H9 (cell line): Measurements from ENCODE around the gene SLCO2A1. TPM values are rescaled to one million over a fixed set of nuclear protein-coding genes. Genes with fewer than 3 reads are reported as not detected.

Experiments
- DNase-seq: peaks from one replicate; pipeline ENCODE4 v3.0.0-alpha.2; 2017
- H2AFZ ChIP-seq: one replicate; pipeline ENCODE4 v1.6.1; 2013; ENCODE audit warnings: mild to moderate bottlenecking, low read length, control low read depth, moderate library complexity
- H2AK5ac ChIP-seq: 2 replicates; pipeline ENCODE4 v1.6.1; 2013; ENCODE audit warnings: low read length, control low read depth, mixed read lengths; ENCODE audit not compliant: insufficient read length
- H2BK120ac ChIP-seq: one replicate; pipeline ENCODE4 v1.6.1; 2013; ENCODE audit warnings: low read depth, mild to moderate bottlenecking, low read length, control low read depth, inconsistent platforms; ENCODE audit not compliant: poor library complexity, severe bottlenecking
- H2BK12ac ChIP-seq: 2 replicates; pipeline ENCODE4 v1.6.1; 2013; ENCODE audit warnings: low read length, control low read depth, mixed read lengths, low read depth; ENCODE audit not compliant: insufficient read length
- H2BK15ac ChIP-seq: 2 replicates; pipeline ENCODE4 v1.6.1; 2013; ENCODE audit warnings: low read depth, low read length, control low read depth
- H2BK20ac ChIP-seq: one replicate; pipeline ENCODE4 v1.6.1; 2013; ENCODE audit warnings: low read depth, mild to moderate bottlenecking, low read length, control low read depth, inconsistent platforms; ENCODE audit not compliant: poor library complexity, severe bottlenecking
- H2BK5ac ChIP-seq: 2 replicates; pipeline ENCODE4 v1.6.1; 2013; ENCODE audit warnings: low read length, control low read depth, mixed read lengths; ENCODE audit not compliant: insufficient read length
- H3K14ac ChIP-seq: 2 replicates; pipeline ENCODE4 v1.6.1; 2013; ENCODE audit warnings: low read length, control low read depth; ENCODE audit not compliant: insufficient read depth
- H3K18ac ChIP-seq: 2 replicates; pipeline ENCODE4 v1.6.1; 2013; ENCODE audit warnings: low read depth, mild to moderate bottlenecking, mixed read lengths, low read length, control low read depth; ENCODE audit not compliant: insufficient read length
- H3K23ac ChIP-seq: 2 replicates; pipeline ENCODE4 v1.6.1; 2013; ENCODE audit warnings: low read length, control low read depth, mixed read lengths, low read depth; ENCODE audit not compliant: insufficient read length
- H3K23me2 ChIP-seq: 2 replicates; pipeline ENCODE4 v1.6.1; 2013; ENCODE audit warnings: low read depth, mild to moderate bottlenecking, mixed read lengths, low read length, control low read depth; ENCODE audit not compliant: insufficient read length, poor library complexity, severe bottlenecking
- H3K27ac ChIP-seq: 2 replicates; pipeline ENCODE4 v1.5.1; 2013; ENCODE audit warnings: low read length, control low read depth, mixed read lengths, low read depth; ENCODE audit not compliant: insufficient read length
- H3K27me3 ChIP-seq: 2 replicates; pipeline ENCODE4 v1.6.1; 2013; ENCODE audit warnings: low read length, control low read depth, inconsistent platforms; ENCODE audit not compliant: insufficient read depth
- H3K4ac ChIP-seq: 2 replicates; pipeline ENCODE4 v1.6.1; 2013; ENCODE audit warnings: low read depth, mild to moderate bottlenecking, control low read depth, inconsistent platforms, low read length, moderate library complexity
- H3K4me1 ChIP-seq: 2 replicates; pipeline ENCODE4 v1.6.1; 2013; ENCODE audit warnings: low read length, control low read depth, inconsistent platforms; ENCODE audit not compliant: insufficient read depth
- H3K4me2 ChIP-seq: 2 replicates; pipeline ENCODE4 v1.6.1; 2013; ENCODE audit warnings: low read length, control low read depth, mixed read lengths; ENCODE audit not compliant: insufficient read length, insufficient read depth
- H3K56ac ChIP-seq: 2 replicates; pipeline ENCODE4 v1.6.1; 2013; ENCODE audit warnings: low read depth, mild to moderate bottlenecking, mixed read lengths, low read length, control low read depth; ENCODE audit not compliant: insufficient read length
- H3K79me1 ChIP-seq: 2 replicates; pipeline ENCODE4 v1.6.1; 2013; ENCODE audit warnings: low read depth, mild to moderate bottlenecking, moderate library complexity, low read length, control low read depth, inconsistent platforms; ENCODE audit not compliant: insufficient read depth, poor library complexity, severe bottlenecking
- H3K79me2 ChIP-seq: 2 replicates; pipeline ENCODE4 v1.6.1; 2013; ENCODE audit warnings: low read length, control low read depth, inconsistent platforms; ENCODE audit not compliant: insufficient read depth
- H3K9ac ChIP-seq: 2 replicates; pipeline ENCODE4 v1.6.1; 2013; ENCODE audit warnings: low read length, control low read depth, mixed read lengths; ENCODE audit not compliant: insufficient read length; ENCODE audit errors: extremely low read depth
- H3K9me3 ChIP-seq: one replicate; pipeline ENCODE4 v1.6.1; 2013; ENCODE audit warnings: low read depth, low read length, inconsistent platforms; ENCODE audit not compliant: control insufficient read depth
- H3T11ph ChIP-seq: one replicate; pipeline ENCODE4 v1.6.1; 2013; ENCODE audit warnings: mild to moderate bottlenecking, low read length, control low read depth, inconsistent platforms
- H4K20me1 ChIP-seq: one replicate; pipeline ENCODE4 v1.6.1; 2013; ENCODE audit not compliant: control insufficient read depth, insufficient read length, insufficient read depth
- H4K5ac ChIP-seq: 2 replicates; pipeline ENCODE4 v1.6.1; 2013; ENCODE audit warnings: low read depth, mild to moderate bottlenecking, mixed read lengths, low read length, control low read depth; ENCODE audit not compliant: insufficient read length
- H4K8ac ChIP-seq: replicated peaks from 2 replicates; pipeline ENCODE4 v1.6.1; 2013; ENCODE audit warnings: low read length, control low read depth, mixed read lengths, low read depth; ENCODE audit not compliant: insufficient read length
- H4K91ac ChIP-seq: 2 replicates; pipeline ENCODE4 v1.6.1; 2013; ENCODE audit warnings: low read depth, mild to moderate bottlenecking, moderate library complexity, mixed read lengths, low read length, control low read depth; ENCODE audit not compliant: insufficient read length
- H3K27ac Mint-ChIP-seq, 3 experiments: 2 replicates in 2 of 3; 3 replicates in 1 of 3; pipeline ENCODE4 v1.8.0; 2020 to 2021; ENCODE audit warnings: mixed read lengths in 3 of 3, mild to moderate bottlenecking in 1 of 3, moderate library complexity in 1 of 3
- H3K27me3 Mint-ChIP-seq: 2 replicates; pipeline ENCODE4 v1.8.0; 2021; ENCODE audit warnings: low read depth, mild to moderate bottlenecking, moderate library complexity, mixed read lengths
- H3K36me3 Mint-ChIP-seq, 3 experiments: 2 replicates in 2 of 3; 3 replicates in 1 of 3; pipeline ENCODE4 v1.8.0; 2020 to 2021; ENCODE audit warnings: low read depth in 3 of 3, mixed read lengths in 3 of 3; ENCODE audit not compliant: insufficient read depth in 1 of 3
- H3K4me1 Mint-ChIP-seq, 2 experiments: 2 replicates each; pipeline ENCODE4 v1.8.0; 2020; ENCODE audit warnings: mixed read lengths in 2 of 2
- H3K4me3 Mint-ChIP-seq, 2 experiments: 2 replicates in 1 of 2; 3 replicates in 1 of 2; pipeline ENCODE4 v1.8.0; 2020 to 2021; ENCODE audit warnings: mild to moderate bottlenecking in 2 of 2, mixed read lengths in 2 of 2, moderate library complexity in 1 of 2
- H3K9me3 Mint-ChIP-seq, 2 experiments: 2 replicates in 1 of 2; 3 replicates in 1 of 2; pipeline ENCODE4 v1.8.0; 2020; ENCODE audit warnings: mild to moderate bottlenecking in 2 of 2, mixed read lengths in 2 of 2, moderate library complexity in 1 of 2
- CTCF ChIP-seq: fragments of 200-600 bp; sonication (generic); conservative IDR thresholded peaks from 3 replicates; pipeline ENCODE4 v1.8.0; 2021; ENCODE audit warnings: antibody characterized with exemption, mild to moderate bottlenecking
- WGBS: extraction: QIAGEN DNeasy Blood & Tissue Kit; methylation state at CpG from one replicate; pipeline ENCODE4 v1.1.7; 2013; ENCODE audit warnings: missing lambda C conversion rate, low lambda C conversion rate, mixed read lengths; ENCODE audit not compliant: insufficient read length; ENCODE audit errors: extremely low coverage; 5-methylcytosine and 5-hydroxymethylcytosine counted together
- total RNA-seq: library from RNA; stranded (reverse); gene quantifications from 2 replicates; pipeline ENCODE4 v1.2.1, GENCODE V29; 2021

Gene SLCO2A1
- total RNA-seq, 1 experiment from 2014 or later, result 0.98 TPM

DNA sequence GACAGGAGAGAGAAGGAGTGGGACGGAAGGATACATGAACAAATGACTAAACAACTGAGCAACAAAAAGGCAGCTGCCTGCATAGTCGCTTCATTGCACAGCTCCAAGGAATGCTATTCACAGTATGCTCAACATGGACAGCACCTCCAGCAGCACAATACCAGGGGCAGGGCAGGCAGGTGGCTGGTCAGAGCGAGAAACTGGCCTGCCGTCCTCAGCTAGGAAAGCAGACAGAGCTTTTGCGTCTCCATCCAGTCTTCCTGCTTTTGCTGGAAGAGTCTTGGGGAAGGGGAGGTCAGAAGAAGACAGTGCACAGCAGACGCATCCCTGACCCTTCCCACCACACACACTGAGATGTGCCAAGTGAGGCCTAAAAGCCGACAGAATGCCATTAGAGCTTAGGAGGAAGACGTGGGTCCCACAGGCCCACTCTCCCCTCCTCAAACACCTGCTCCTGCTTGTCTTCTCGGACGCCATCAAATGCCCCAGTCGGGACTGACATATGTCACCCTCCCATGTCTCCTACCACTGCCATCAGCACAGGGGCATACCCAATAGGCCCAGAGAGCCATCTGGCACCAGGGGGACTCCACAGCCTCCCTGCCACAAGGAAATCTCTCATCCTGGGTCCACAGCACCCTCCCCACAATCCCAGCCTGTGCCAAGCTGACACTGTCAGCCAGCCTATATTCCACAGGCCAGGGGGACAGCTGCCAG is 137.9 kb downstream of the SLCO2A1 start:
- H3K36me3 Mint-ChIP-seq, result no peaks in the 10 kb centered on the region
- Histone ChIP-seq H2AFZ (no peak overlapping the region), H3K9ac (no peak overlapping the region), H3K79me1 (no peaks in the 10 kb centered on the region), H3K4me2 (no peak overlapping the region), H3K23ac (no peak overlapping the region), H3K79me2 (no peaks in the 10 kb centered on the region), H2BK20ac (no peak overlapping the region), H3K27me3 (peaks cover 13% of the 10 kb centered on the region), H3K23me2 (peaks cover 9% of the 10 kb centered on the region), H3K18ac (no peak overlapping the region), H4K8ac (no peak overlapping the region), H3T11ph (no peak overlapping the region), H3K27ac (no peak overlapping the region), H4K91ac (no peak overlapping the region), H3K4me1 (no peaks in the 10 kb centered on the region; the same call in 1 of the 2 replicates), H3K14ac (no peak overlapping the region), H2BK5ac (no peak overlapping the region), H2BK12ac (no peak overlapping the region), H3K9me3 (no peaks in the 10 kb centered on the region), H2BK120ac (no peak overlapping the region), H3K56ac (no peak overlapping the region), H3K4ac (no peak overlapping the region), H2AK5ac (no peak overlapping the region), H2BK15ac (no peak overlapping the region), H4K5ac (no peak overlapping the region), H4K20me1 (no peaks in the 10 kb centered on the region)
- no peak overlapping the region for H3K27ac Mint-ChIP-seq
- H3K9me3 Mint-ChIP-seq, result 0 out of 5 replicates have a peak, but pooled peaks cover 0 to under 1% of the 10 kb centered on the region in 2 experiments
- no CpG with 5 or more reads among the region's 11 CpGs for WGBS
- DNase-seq, result no peak
- H3K27me3 Mint-ChIP-seq, result peaks cover 47% of the 10 kb centered on the region
- H3K4me3 Mint-ChIP-seq, result no peak overlapping the region
- H3K4me1 Mint-ChIP-seq, result peaks cover 5 to 30% of the 10 kb centered on the region in 2 experiments
- no peak for TF ChIP-seq CTCF
